ENCODE data around the gene CPN2. TPM values are rescaled to one million over a fixed set of nuclear protein-coding genes. Genes with fewer than 3 reads are reported as not detected.

CPN2 gene
- total RNA-seq, 1 donor from 2014 or later, result not detected

GRCh38 chr3:194368918-194369317 lies 17.8 kb upstream of the CPN2 start:
- H3K4me3 ChIP-seq (ENCODE audit: low read depth, low read length), result no peak overlapping the region
- no peak for DNase-seq (ENCODE audit: low read depth)
- TF ChIP-seq CTCF (conservative IDR thresholded peaks at IDR 0.05; ENCODE audit: low read depth, low read length), result no peak

GRCh38 chr3:194367992-194368841 lies 17.1 kb upstream of the CPN2 start:
- TF ChIP-seq CTCF (conservative IDR thresholded peaks at IDR 0.05; ENCODE audit: low read depth, low read length), result no peak
- H3K4me3 ChIP-seq (ENCODE audit: low read depth, low read length), result no peak overlapping the region
- no peak for DNase-seq (ENCODE audit: low read depth)

- DNase-seq (ENCODE audit: low read depth), result no peak
- no peak for TF ChIP-seq CTCF (conservative IDR thresholded peaks at IDR 0.05; ENCODE audit: low read depth, low read length)
- no peak overlapping the region for H3K4me3 ChIP-seq (ENCODE audit: low read depth, low read length)
Measured at GRCh38 chr3:194365978-194366490, 14.9 kb upstream of the CPN2 start.

- DNase-seq (ENCODE audit: low read depth), result no peak
- no peak for TF ChIP-seq CTCF (conservative IDR thresholded peaks at IDR 0.05; ENCODE audit: low read depth, low read length)
- no peak overlapping the region for H3K4me3 ChIP-seq (ENCODE audit: low read depth, low read length)
Measured at GRCh38 chr3:194365526-194365925, 14.4 kb upstream of the CPN2 start.

- TF ChIP-seq CTCF (conservative IDR thresholded peaks at IDR 0.05; ENCODE audit: low read depth, low read length), result no peak
- H3K4me3 ChIP-seq (ENCODE audit: low read depth, low read length), result no peak overlapping the region
- DNase-seq (ENCODE audit: low read depth), result no peak
Measured at GRCh38 chr3:194364652-194365434, 13.7 kb upstream of the CPN2 start.

- TF ChIP-seq CTCF (conservative IDR thresholded peaks at IDR 0.05; ENCODE audit: low read depth, low read length), result no peak
- DNase-seq (ENCODE audit: low read depth), result no peak
- no peak overlapping the region for H3K4me3 ChIP-seq (ENCODE audit: low read depth, low read length)
Measured at GRCh38 chr3:194364314-194364651, 13.2 kb upstream of the CPN2 start.

Measured in epithelial cell of proximal tubule (primary cell).